SK-N-MC (cell line): Measurements from ENCODE around the gene EPHA3.

Source experiments
- EZH2 ChIP-seq: fragments of 200-600 bp; sonication (generic); IDR thresholded peaks from one replicate; pipeline ENCODE4 v1.6.1; 2017; ENCODE audit warnings: antibody characterized with exemption
- FOXP2 ChIP-seq: optimal IDR thresholded peaks from 2 replicates; pipeline ENCODE3; 2011; ENCODE audit warnings: mild to moderate bottlenecking, moderate library complexity; ENCODE audit not compliant: insufficient read depth; ENCODE audit errors: extremely low read length, control extremely low read depth
- POLR2AphosphoS5 ChIP-seq: IDR thresholded peaks from 2 replicates; pipeline ENCODE4 v1.6.1; 2012; ENCODE audit warnings: mild to moderate bottlenecking, low read depth, low read length, borderline replicate concordance

GRCh38 chr3:89179355-89180001 lies 72.1 kb downstream of the EPHA3 start:
- TF ChIP-seq POLR2AphosphoS5, result peak; percentile 65; the same call in 1 of the 2 replicates
- TF ChIP-seq EZH2, result no peak
- TF ChIP-seq FOXP2, result peak; percentile 96
